ENCODE data around the gene RAD50. TPM values are rescaled to one million over a fixed set of nuclear protein-coding genes. Genes with fewer than 3 reads are reported as not detected.
A peak's percentile ranks its signal among the peaks of the same experiment; 100 is the strongest.

The RAD50 gene
- total and polyA plus RNA-seq, 2 donors = 8.9 to 17.6 TPM

DNA sequence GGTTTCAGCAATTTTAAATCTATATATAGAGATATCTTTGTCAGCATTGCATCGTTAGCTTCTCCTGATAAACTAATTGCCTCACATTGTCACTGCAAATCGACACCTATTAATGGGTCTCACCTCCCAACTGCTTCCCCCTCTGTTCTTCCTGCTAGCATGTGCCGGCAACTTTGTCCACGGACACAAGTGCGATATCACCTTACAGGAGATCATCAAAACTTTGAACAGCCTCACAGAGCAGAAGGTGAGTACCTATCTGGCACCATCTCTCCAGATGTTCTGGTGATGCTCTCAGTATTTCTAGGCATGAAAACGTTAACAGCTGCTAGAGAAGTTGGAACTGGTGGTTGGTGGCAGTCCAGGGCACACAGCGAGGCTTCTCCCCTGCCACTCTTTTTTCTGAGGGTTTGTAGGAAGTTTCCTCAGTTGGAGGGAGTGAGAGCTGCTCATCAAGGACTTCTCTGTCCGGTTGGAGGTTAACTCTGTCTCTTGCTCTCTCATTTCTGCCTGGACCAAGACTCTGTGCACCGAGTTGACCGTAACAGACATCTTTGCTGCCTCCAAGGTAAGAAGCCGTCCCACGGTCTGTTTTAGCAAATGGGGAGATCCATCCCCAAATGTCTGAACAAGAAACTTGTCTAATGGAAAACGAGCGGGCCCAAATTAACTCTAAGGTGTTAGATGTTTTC is 117.3 kb downstream of the RAD50 start, which contains the start of gene IL4:
Gene IL4 (plus strand): TSS at position 51 of the 692 bp plus-strand sequence. CDS start 62 bp downstream, at position 113.
- 87% methylated on average over 14 of the region's 14 CpGs for WGBS
- no peak for DNase-seq (ENCODE audit: low read depth in 6 of 9, low spot score in 9 of 9)
- Histone ChIP-seq H3K36me3 (ENCODE audit: control insufficient read depth in 2 of 2, insufficient read depth in 2 of 2, low read length in 1 of 2) (no peaks in the 10 kb centered on the region), H3K9me3 (ENCODE audit: control insufficient read depth in 2 of 2, insufficient read depth in 1 of 2, low read length in 1 of 2) (no peaks in the 10 kb centered on the region), H3K4me3 (ENCODE audit: low read length in 2 of 2) (no peak within 1 kb of the TSS), H3K27ac (ENCODE audit: low read depth in 1 of 2, low read length in 1 of 2) (peak within 1 kb of the TSS in 1 of 2 donors; percentile 52), H3K27me3 (ENCODE audit: control insufficient read depth in 2 of 2, insufficient read depth in 1 of 2, low read length in 1 of 2) (no peaks in the 10 kb centered on the region), H3K4me1 (ENCODE audit: control insufficient read depth in 2 of 2, insufficient read depth in 2 of 2, low read length in 2 of 2) (peaks cover 3 to 41% of the 10 kb centered on the region in 2 donors)

- no peak for DNase-seq (ENCODE audit: low read depth in 6 of 9, low spot score in 9 of 9)
- Histone ChIP-seq H3K4me1 (ENCODE audit: control insufficient read depth in 2 of 2, insufficient read depth in 2 of 2, low read length in 2 of 2) (peaks cover 3 to 41% of the 10 kb centered on the region in 2 donors), H3K27me3 (ENCODE audit: control insufficient read depth in 2 of 2, insufficient read depth in 1 of 2, low read length in 1 of 2) (no peaks in the 10 kb centered on the region), H3K9me3 (ENCODE audit: control insufficient read depth in 2 of 2, insufficient read depth in 1 of 2, low read length in 1 of 2) (no peaks in the 10 kb centered on the region), H3K4me3 (ENCODE audit: low read length in 2 of 2) (no peak overlapping the region), H3K36me3 (ENCODE audit: control insufficient read depth in 2 of 2, insufficient read depth in 2 of 2, low read length in 1 of 2) (peaks cover 0 to 2% of the 10 kb centered on the region in 2 donors), H3K27ac (ENCODE audit: low read depth in 1 of 2, low read length in 1 of 2) (peak overlapping the region in 1 of 2 donors; percentile 12)
- WGBS = 95% methylated on average over 13 of the region's 13 CpGs
These were observed 118.1 kb downstream of the RAD50 start for GRCh38 chr5:132674671-132675506.

DNA sequence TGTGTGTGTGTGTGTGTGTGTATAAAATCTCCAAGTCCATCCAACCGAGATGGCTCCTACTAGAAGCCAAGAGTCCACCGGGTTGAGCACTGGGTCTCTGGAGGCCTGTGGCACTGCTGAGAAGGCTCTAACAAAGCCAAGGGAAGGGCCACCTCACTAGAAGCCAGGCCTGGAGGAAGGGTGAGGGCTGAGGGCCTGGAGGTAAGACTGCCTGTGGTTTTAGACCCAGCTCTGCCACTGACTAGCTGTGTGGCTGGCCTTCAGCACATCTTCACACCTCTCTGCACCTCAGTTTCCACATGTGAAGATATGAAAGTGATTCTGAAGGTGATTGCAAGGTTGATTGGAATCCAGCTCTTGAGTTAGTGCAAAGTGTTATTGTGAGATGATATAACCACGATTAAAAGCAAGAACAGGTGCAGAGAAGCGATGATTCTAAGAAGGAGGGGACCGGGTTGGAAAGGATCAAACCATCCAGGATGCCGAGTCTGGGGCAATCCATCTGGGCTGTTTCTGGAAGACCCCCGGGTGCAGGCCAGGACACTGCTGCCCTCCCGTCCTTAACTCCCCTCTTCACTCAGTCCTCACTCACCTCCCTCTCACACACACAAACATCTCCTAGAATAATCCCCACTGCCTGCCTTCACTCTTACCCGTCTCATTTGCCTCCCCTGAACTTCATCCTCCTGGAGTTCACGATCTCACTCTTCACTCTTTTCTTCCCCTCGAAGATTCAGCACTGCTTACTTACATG is 119.3 kb downstream of the RAD50 start:
- Histone ChIP-seq H3K4me1 (ENCODE audit: control insufficient read depth in 2 of 2, insufficient read depth in 2 of 2, low read length in 2 of 2) (peaks cover 3 to 41% of the 10 kb centered on the region in 2 donors), H3K9me3 (ENCODE audit: control insufficient read depth in 2 of 2, insufficient read depth in 1 of 2, low read length in 1 of 2) (no peaks in the 10 kb centered on the region), H3K36me3 (ENCODE audit: control insufficient read depth in 2 of 2, insufficient read depth in 2 of 2, low read length in 1 of 2) (peaks cover 0 to 2% of the 10 kb centered on the region in 2 donors), H3K27me3 (ENCODE audit: control insufficient read depth in 2 of 2, insufficient read depth in 1 of 2, low read length in 1 of 2) (no peaks in the 10 kb centered on the region), H3K4me3 (ENCODE audit: low read length in 2 of 2) (no peak overlapping the region), H3K27ac (ENCODE audit: low read depth in 1 of 2, low read length in 1 of 2) (no peak overlapping the region)
- no peak for DNase-seq (ENCODE audit: low read depth in 6 of 9, low spot score in 9 of 9)
- 89% methylated on average over 11 of the region's 11 CpGs for WGBS

DNA sequence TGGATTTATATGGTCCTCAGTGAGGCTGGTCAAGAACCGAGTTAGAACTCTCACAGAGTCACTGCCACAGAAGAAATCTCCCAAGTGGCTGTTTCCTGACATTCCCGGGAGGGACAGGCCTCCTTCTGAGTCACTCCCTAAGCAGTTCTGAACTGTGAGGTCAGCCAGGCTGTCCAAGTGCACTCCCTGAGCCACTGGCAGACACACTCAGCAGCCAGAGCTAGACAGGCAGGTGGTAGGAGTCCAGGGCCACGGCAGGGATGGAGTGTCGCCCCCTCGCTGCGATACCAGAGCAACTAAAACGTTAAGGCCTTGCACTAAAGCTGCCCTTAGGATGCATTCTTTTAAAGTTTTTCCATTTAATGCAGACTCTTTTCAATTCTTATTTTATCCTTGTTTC is 120.4 kb downstream of the RAD50 start:
- H3K4me3 ChIP-seq (ENCODE audit: low read length in 2 of 2) = no peak overlapping the region
- no peak for DNase-seq (ENCODE audit: low read depth in 6 of 9, low spot score in 9 of 9)
- H3K36me3 ChIP-seq (ENCODE audit: control insufficient read depth in 2 of 2, insufficient read depth in 2 of 2, low read length in 1 of 2) = peaks cover 0 to 2% of the 10 kb centered on the region in 2 donors
- H3K27ac ChIP-seq (ENCODE audit: low read depth in 1 of 2, low read length in 1 of 2) = no peak overlapping the region
- 91% methylated on average over 7 of the region's 7 CpGs for WGBS
- H3K9me3 ChIP-seq (ENCODE audit: control insufficient read depth in 2 of 2, insufficient read depth in 1 of 2, low read length in 1 of 2) = no peaks in the 10 kb centered on the region
- H3K4me1 ChIP-seq (ENCODE audit: control insufficient read depth in 2 of 2, insufficient read depth in 2 of 2, low read length in 2 of 2) = peaks cover 3 to 41% of the 10 kb centered on the region in 2 donors
- H3K27me3 ChIP-seq (ENCODE audit: control insufficient read depth in 2 of 2, insufficient read depth in 1 of 2, low read length in 1 of 2) = no peaks in the 10 kb centered on the region

DNA sequence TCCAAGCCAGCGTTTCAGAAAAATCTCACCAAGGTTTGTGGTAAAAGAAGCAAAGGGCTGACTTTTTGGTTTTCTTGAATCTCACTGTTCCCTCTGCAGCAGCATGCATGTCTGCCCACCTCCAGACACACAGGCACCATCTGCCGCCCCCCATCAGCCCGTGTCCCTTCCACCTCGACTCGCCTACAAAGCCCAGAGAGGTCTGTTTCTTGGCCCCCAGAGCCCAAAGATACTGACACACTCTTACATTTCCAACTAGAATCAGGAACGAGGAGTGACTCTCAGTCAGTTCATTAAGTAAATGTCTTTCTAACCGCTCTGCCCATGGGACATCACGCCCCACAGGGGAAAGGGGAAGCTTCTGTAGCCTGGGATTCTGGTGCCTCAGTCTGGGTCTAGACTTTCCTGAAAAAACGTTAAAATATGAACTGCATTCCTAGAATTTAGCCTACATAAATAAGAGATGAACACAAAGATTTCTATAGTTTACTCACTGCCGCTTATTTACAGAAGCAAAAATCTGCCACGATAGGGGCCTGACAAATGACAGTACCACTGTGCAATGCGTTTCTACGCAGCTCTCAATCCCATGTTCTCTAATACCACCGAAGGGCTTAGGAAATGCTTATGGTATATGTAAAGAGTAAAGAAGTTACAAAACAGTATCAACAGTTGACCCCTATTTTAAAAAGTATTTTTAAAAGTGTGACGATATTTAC is 121.1 kb downstream of the RAD50 start:
- no peak for DNase-seq (ENCODE audit: low read depth in 6 of 9, low spot score in 9 of 9)
- H3K36me3 ChIP-seq (ENCODE audit: control insufficient read depth in 2 of 2, insufficient read depth in 2 of 2, low read length in 1 of 2) = peaks cover 0 to 2% of the 10 kb centered on the region in 2 donors
- H3K27ac ChIP-seq (ENCODE audit: low read depth in 1 of 2, low read length in 1 of 2) = no peak overlapping the region
- H3K4me3 ChIP-seq (ENCODE audit: low read length in 2 of 2) = no peak overlapping the region
- peaks cover 3 to 40% of the 10 kb centered on the region in 2 donors for H3K4me1 ChIP-seq (ENCODE audit: control insufficient read depth in 2 of 2, insufficient read depth in 2 of 2, low read length in 2 of 2)
- H3K27me3 ChIP-seq (ENCODE audit: control insufficient read depth in 2 of 2, insufficient read depth in 1 of 2, low read length in 1 of 2) = no peaks in the 10 kb centered on the region
- WGBS = 93% methylated on average over 15 of the region's 15 CpGs
- no peaks in the 10 kb centered on the region for H3K9me3 ChIP-seq (ENCODE audit: control insufficient read depth in 2 of 2, insufficient read depth in 1 of 2, low read length in 1 of 2)

- Histone ChIP-seq H3K4me3 (ENCODE audit: low read length in 2 of 2) (no peak overlapping the region), H3K27ac (ENCODE audit: low read depth in 1 of 2, low read length in 1 of 2) (no peak overlapping the region), H3K36me3 (ENCODE audit: control insufficient read depth in 2 of 2, insufficient read depth in 2 of 2, low read length in 1 of 2) (peaks cover 0 to 2% of the 10 kb centered on the region in 2 donors), H3K4me1 (ENCODE audit: control insufficient read depth in 2 of 2, insufficient read depth in 2 of 2, low read length in 2 of 2) (peaks cover 3 to 33% of the 10 kb centered on the region in 2 donors), H3K27me3 (ENCODE audit: control insufficient read depth in 2 of 2, insufficient read depth in 1 of 2, low read length in 1 of 2) (no peaks in the 10 kb centered on the region), H3K9me3 (ENCODE audit: control insufficient read depth in 2 of 2, insufficient read depth in 1 of 2, low read length in 1 of 2) (no peaks in the 10 kb centered on the region)
- DNase-seq (ENCODE audit: low read depth in 6 of 9, low spot score in 9 of 9) = no peak
- 97% methylated on average over 1 of the region's 1 CpG for WGBS
These were observed 122.0 kb downstream of the RAD50 start for GRCh38 chr5:132678735-132679134.

- Histone ChIP-seq H3K36me3 (ENCODE audit: control insufficient read depth in 2 of 2, insufficient read depth in 2 of 2, low read length in 1 of 2) (peaks cover 0 to 2% of the 10 kb centered on the region in 2 donors), H3K27ac (ENCODE audit: low read depth in 1 of 2, low read length in 1 of 2) (no peak overlapping the region), H3K4me1 (ENCODE audit: control insufficient read depth in 2 of 2, insufficient read depth in 2 of 2, low read length in 2 of 2) (peaks cover 3 to 29% of the 10 kb centered on the region in 2 donors), H3K27me3 (ENCODE audit: control insufficient read depth in 2 of 2, insufficient read depth in 1 of 2, low read length in 1 of 2) (no peaks in the 10 kb centered on the region), H3K4me3 (ENCODE audit: low read length in 2 of 2) (no peak overlapping the region), H3K9me3 (ENCODE audit: control insufficient read depth in 2 of 2, insufficient read depth in 1 of 2, low read length in 1 of 2) (no peaks in the 10 kb centered on the region)
- WGBS = 98% methylated on average over 7 of the region's 7 CpGs
- DNase-seq (ENCODE audit: low read depth in 6 of 9, low spot score in 9 of 9) = no peak
These were observed 122.4 kb downstream of the RAD50 start for GRCh38 chr5:132679166-132679565.

GRCh38 chr5:132679717-132680380 is 123.1 kb downstream of the RAD50 start:
- H3K4me3 ChIP-seq (ENCODE audit: low read length in 2 of 2) = no peak overlapping the region
- no peaks in the 10 kb centered on the region for H3K9me3 ChIP-seq (ENCODE audit: control insufficient read depth in 2 of 2, insufficient read depth in 1 of 2, low read length in 1 of 2)
- H3K36me3 ChIP-seq (ENCODE audit: control insufficient read depth in 2 of 2, insufficient read depth in 2 of 2, low read length in 1 of 2) = peaks cover 0 to 2% of the 10 kb centered on the region in 2 donors
- no peaks in the 10 kb centered on the region for H3K27me3 ChIP-seq (ENCODE audit: control insufficient read depth in 2 of 2, insufficient read depth in 1 of 2, low read length in 1 of 2)
- H3K27ac ChIP-seq (ENCODE audit: low read depth in 1 of 2, low read length in 1 of 2) = no peak overlapping the region
- 98% methylated on average over 15 of the region's 15 CpGs for WGBS
- DNase-seq (ENCODE audit: low read depth in 6 of 9, low spot score in 9 of 9) = no peak
- peaks cover 1 to 22% of the 10 kb centered on the region in 2 donors for H3K4me1 ChIP-seq (ENCODE audit: control insufficient read depth in 2 of 2, insufficient read depth in 2 of 2, low read length in 2 of 2)

All from thymus (tissue), 11 donors.